ENCODE results near the gene PADI1. TPM values are rescaled to one million over a fixed set of nuclear protein-coding genes. Genes with fewer than 3 reads are reported as not detected.

PADI1 gene
- total RNA-seq, 2 donors from 2014 or later: 1.2 TPM; not detected in 1

DNA sequence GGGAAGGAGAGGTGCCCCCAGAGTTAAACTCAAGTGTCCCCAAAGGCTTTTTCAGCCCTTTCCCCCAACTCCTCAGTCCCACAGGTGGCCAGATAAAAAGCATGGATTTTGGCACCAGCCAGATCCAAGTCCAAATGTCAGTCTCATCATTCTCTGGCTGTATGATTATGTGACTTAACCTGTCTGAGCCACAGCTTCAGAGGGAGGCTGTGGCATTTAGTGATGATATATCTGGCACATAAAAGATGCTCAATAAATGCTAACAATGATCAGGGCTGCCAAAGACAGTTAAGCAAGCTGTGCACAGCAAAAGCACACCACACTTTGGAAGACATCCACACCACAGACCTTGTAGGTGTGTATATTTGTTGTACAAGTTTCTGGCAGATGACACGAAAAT, 38.3 kb downstream of the PADI1 start:
- H3K9me3 ChIP-seq: no peaks in the 10 kb centered on the region
- ATAC-seq (ENCODE audit: insufficient number of reproducible peaks, low FRiP score, low read depth) (no peak), DNase-seq (ENCODE audit: low spot score) (no peak)
- no peak overlapping the region for H3K27ac ChIP-seq
- H3K27me3 ChIP-seq (replicated peaks; ENCODE audit: insufficient read depth): no peaks in the 10 kb centered on the region
- TF ChIP-seq, protein P1, sequence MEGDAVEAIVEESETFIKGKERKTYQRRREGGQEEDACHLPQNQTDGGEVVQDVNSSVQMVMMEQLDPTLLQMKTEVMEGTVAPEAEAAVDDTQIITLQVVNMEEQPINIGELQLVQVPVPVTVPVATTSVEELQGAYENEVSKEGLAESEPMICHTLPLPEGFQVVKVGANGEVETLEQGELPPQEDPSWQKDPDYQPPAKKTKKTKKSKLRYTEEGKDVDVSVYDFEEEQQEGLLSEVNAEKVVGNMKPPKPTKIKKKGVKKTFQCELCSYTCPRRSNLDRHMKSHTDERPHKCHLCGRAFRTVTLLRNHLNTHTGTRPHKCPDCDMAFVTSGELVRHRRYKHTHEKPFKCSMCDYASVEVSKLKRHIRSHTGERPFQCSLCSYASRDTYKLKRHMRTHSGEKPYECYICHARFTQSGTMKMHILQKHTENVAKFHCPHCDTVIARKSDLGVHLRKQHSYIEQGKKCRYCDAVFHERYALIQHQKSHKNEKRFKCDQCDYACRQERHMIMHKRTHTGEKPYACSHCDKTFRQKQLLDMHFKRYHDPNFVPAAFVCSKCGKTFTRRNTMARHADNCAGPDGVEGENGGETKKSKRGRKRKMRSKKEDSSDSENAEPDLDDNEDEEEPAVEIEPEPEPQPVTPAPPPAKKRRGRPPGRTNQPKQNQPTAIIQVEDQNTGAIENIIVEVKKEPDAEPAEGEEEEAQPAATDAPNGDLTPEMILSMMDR (IDR thresholded peaks at IDR 0.05): no peak
- H3K4me3 ChIP-seq: no peak overlapping the region
- no peaks in the 10 kb centered on the region for H3K36me3 ChIP-seq
- no peaks in the 10 kb centered on the region for H3K4me1 ChIP-seq (ENCODE audit: control insufficient read depth in 1 of 2, low read depth in 2 of 2)

DNA sequence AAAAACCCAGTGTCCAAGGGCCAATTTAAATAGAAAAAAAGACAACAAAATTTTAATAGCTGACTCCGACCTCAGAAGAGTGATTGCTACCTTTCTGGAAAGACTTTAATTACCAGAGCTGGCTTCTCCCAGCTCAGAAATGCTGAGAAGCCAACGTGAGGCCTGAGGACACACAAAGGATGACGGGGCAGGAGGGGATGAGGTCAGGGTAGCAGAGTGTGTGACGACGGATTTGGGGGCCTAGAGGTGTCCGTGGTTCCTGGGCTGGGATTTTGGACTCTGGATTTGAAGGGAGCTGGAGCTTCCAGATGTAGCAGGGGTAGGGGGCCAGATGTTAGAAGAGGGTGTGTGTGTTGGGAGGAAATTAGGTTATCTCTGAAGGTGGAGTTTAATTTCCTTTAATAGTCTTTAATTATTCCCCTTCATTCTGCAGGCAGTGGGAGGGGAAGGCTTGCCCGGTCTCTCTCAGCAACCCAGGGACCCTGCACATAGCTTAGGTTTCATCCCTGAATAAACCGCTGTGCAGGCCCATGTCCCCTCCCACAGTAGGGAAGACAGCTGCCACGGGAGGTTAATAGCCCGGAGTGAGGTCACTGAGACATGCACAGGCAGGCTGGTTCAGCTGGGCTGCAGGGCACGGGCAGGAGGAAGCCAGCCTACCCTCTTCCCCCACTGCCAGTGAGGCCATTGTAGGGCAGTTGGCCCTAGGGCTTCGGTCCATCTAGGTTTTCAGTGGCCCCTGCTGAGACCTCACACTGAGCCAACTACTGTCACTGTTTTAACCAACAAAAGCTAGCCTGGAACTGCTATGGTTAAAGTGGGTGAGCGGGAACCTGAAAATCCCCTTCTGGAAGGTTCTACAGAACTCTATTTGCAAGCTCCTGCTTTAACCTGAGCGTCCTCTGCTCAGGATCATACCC, 40.2 kb downstream of the PADI1 start:
- no peaks in the 10 kb centered on the region for H3K9me3 ChIP-seq

DNA sequence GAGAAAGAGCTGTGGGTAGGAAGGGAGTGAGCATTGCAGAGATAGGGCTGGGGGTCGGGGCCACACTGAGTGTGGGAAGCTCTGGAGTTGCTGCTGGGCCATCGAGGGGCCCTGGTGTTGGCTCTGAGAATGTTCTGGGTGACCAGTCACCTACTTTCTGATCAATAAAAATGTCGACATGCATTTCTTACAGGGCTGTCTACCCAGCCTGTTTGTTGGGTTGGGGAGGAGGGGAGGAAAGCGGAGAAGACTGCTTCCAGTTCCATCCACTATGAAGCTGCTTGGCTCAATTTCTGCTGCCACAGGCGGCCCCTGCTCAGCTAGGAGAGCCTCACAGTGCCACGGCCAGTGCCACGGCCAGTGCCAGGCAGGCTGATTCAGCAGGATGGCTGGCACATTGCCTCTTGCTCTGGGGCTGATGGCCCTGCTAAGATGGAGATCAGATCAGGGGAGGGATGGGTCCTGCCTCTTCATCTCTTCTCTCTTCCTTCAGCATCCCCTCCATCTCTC, 40.9 kb downstream of the PADI1 start:
- DNase-seq (ENCODE audit: low spot score) (no peak), ATAC-seq (ENCODE audit: insufficient number of reproducible peaks, low FRiP score, low read depth) (no peak)
- TF ChIP-seq, protein P1 (IDR thresholded peaks at IDR 0.05): no peak
- Histone ChIP-seq H3K4me1 (ENCODE audit: control insufficient read depth in 1 of 2, low read depth in 2 of 2) (no peaks in the 10 kb centered on the region), H3K36me3 (no peaks in the 10 kb centered on the region), H3K4me3 (no peak overlapping the region), H3K27me3 (replicated peaks; ENCODE audit: insufficient read depth) (no peaks in the 10 kb centered on the region), H3K27ac (no peak overlapping the region), H3K9me3 (no peaks in the 10 kb centered on the region)

More for the DNA sequence above, 40.2 kb downstream of the PADI1 start:
- Histone ChIP-seq H3K27ac (no peak overlapping the region), H3K27me3 (replicated peaks; ENCODE audit: insufficient read depth) (no peaks in the 10 kb centered on the region), H3K4me1 (ENCODE audit: control insufficient read depth in 1 of 2, low read depth in 2 of 2) (no peaks in the 10 kb centered on the region), H3K4me3 (no peak overlapping the region), H3K36me3 (no peaks in the 10 kb centered on the region)
- TF ChIP-seq, protein P1 (IDR thresholded peaks at IDR 0.05): no peak
- no peak for ATAC-seq (ENCODE audit: insufficient number of reproducible peaks, low FRiP score, low read depth)
- no peak for DNase-seq (ENCODE audit: low spot score)

DNA sequence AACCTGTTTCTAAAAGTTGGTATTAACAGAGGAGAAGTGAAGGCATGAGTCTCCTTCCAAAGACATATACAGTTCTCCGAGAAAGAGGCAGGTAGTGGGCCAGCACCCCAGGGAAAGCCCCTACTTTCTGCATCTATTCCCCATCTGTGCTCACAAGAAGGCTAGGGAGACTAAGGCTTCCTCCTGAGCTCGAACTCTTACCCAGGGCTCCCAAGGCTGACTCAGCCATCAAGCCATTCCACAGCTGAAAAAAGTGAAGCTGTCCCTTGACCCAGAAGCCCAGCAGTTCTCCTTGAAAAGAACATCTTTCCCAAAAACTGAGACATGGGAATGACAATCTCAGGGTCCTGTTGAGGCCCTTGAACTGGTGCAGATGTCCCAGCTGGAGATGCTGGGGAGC, 42.0 kb downstream of the PADI1 start:
- no peaks in the 10 kb centered on the region for H3K4me1 ChIP-seq (ENCODE audit: control insufficient read depth in 1 of 2, low read depth in 2 of 2)
- TF ChIP-seq, protein P1 (IDR thresholded peaks at IDR 0.05): no peak
- H3K27me3 ChIP-seq (replicated peaks; ENCODE audit: insufficient read depth): no peaks in the 10 kb centered on the region
- H3K27ac ChIP-seq: no peak overlapping the region
- H3K4me3 ChIP-seq: no peak overlapping the region
- no peaks in the 10 kb centered on the region for H3K36me3 ChIP-seq
- DNase-seq (ENCODE audit: low spot score) (no peak), ATAC-seq (ENCODE audit: insufficient number of reproducible peaks, low FRiP score, low read depth) (no peak)
- H3K9me3 ChIP-seq: no peaks in the 10 kb centered on the region

DNA sequence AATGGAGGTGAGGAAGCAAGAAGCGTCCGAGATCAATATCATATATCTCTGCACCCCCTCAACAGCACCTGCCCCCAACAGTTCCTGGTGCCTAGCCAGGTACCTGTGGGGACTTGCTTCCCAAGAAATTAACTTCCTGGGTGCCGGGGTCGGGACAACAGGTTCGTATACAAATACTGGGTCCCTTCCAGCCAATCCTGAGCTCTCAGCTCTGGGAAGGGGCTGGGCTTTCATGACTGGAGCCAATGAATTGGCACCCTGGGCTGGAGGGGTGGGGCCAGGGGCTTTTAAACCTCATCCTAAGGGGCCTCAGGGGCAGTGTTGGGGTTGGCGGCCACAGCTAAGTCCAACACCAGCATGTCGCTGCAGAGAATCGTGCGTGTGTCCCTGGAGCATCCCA, 43.9 kb downstream of the PADI1 start, which contains the start of gene PADI3:
TSS of gene PADI3 (plus strand) at position 318 of the 400 bp plus-strand sequence. CDS start at position 358, 40 bp downstream.
- Histone ChIP-seq H3K4me1 (ENCODE audit: control insufficient read depth in 1 of 2, low read depth in 2 of 2) (no peaks in the 10 kb centered on the region), H3K4me3 (no peak within 1 kb of the TSS), H3K27me3 (replicated peaks; ENCODE audit: insufficient read depth) (no peaks in the 10 kb centered on the region), H3K27ac (no peak within 1 kb of the TSS), H3K36me3 (no peaks in the 10 kb centered on the region), H3K9me3 (no peaks in the 10 kb centered on the region)
- ATAC-seq (ENCODE audit: insufficient number of reproducible peaks, low FRiP score, low read depth): no peak
- TF ChIP-seq, protein P1 (IDR thresholded peaks at IDR 0.05): no peak
- DNase-seq (ENCODE audit: low spot score): no peak
